Measurements from ENCODE around the gene BAAT.
"Not testable (repeated sequence)": the region's sequence is repeated elsewhere in the genome, so short reads cannot be mapped to it uniquely, and the experiment has no call there.

BAAT gene

GRCh38 chr9:101359679-101360078, 25.1 kb downstream of the BAAT start:
- DNase-seq, result no peak

GRCh38 chr9:101356619-101357018, 28.2 kb downstream of the BAAT start:
- DNase-seq, result no peak

- no peak for DNase-seq
Measured at GRCh38 chr9:101354765-101355708, 29.8 kb downstream of the BAAT start.

GRCh38 chr9:101354143-101354764, 30.6 kb downstream of the BAAT start:
- DNase-seq, result no peak

- DNase-seq, result no peak
Measured at GRCh38 chr9:101353683-101354082, 31.1 kb downstream of the BAAT start.

- no peak for DNase-seq
Measured at GRCh38 chr9:101352892-101353463, 31.8 kb downstream of the BAAT start.

- no peak for DNase-seq
Measured at GRCh38 chr9:101350285-101350684, 34.5 kb downstream of the BAAT start.

- DNase-seq, result no peak
Measured at GRCh38 chr9:101342595-101342994, 42.2 kb downstream of the BAAT start.

GRCh38 chr9:101341958-101342357, 42.8 kb downstream of the BAAT start:
- no peak for DNase-seq

GRCh38 chr9:101337237-101337636, 47.6 kb downstream of the BAAT start:
- no peak for DNase-seq

- DNase-seq, result no peak
Measured at GRCh38 chr9:101336091-101336490, 48.7 kb downstream of the BAAT start.

- no peak for DNase-seq
Measured at GRCh38 chr9:101333926-101334702, 50.7 kb downstream of the BAAT start.

GRCh38 chr9:101333490-101333889, 51.3 kb downstream of the BAAT start:
- DNase-seq, result no peak

- no peak for DNase-seq
Measured at GRCh38 chr9:101332362-101332761, 52.4 kb downstream of the BAAT start.

GRCh38 chr9:101327422-101327909, 57.3 kb downstream of the BAAT start:
- not testable (repeated sequence) for DNase-seq

GRCh38 chr9:101326501-101326900, 58.3 kb downstream of the BAAT start:
- DNase-seq, result no peak

- DNase-seq, result no peak
Measured at GRCh38 chr9:101326035-101326434, 58.8 kb downstream of the BAAT start.

GRCh38 chr9:101325053-101325452, 59.8 kb downstream of the BAAT start:
- DNase-seq, result no peak

GRCh38 chr9:101324245-101324804, 60.5 kb downstream of the BAAT start:
- DNase-seq, result no peak

- no peak for DNase-seq
Measured at GRCh38 chr9:101323129-101323528, 61.7 kb downstream of the BAAT start.

GRCh38 chr9:101317735-101318134, 67.1 kb downstream of the BAAT start:
- DNase-seq, result no peak

- no peak for DNase-seq
Measured at GRCh38 chr9:101315112-101315450, 69.7 kb downstream of the BAAT start.

- no peak for DNase-seq
Measured at GRCh38 chr9:101312661-101313060, 72.1 kb downstream of the BAAT start.
